Measurements from ENCODE around the gene FCER1G. TPM values are rescaled to one million over a fixed set of nuclear protein-coding genes. Genes with fewer than 3 reads are reported as not detected.
A peak's percentile ranks its signal among the peaks of the same experiment; 100 is the strongest.

FCER1G gene
- total RNA-seq, 2 donors from 2014 or later: 0.68 to 0.69 TPM

DNA sequence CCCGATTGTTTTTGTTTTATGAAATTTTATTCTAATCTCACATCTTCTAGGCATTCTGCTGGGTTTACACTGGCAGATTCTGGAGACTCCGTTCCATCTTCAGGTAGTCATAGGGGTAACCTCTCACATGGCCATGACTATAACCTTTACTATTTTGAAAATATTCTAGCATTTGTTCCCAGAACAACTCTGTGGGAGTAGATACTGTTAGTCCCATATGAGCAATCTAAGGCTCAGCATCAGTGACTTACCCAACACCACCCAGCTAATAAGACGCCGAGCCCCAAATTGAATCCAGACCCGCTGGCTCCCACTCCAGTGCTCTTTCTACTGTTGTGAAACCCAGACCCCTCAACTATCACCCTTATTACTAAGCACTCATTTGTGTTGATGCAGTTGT is 26.1 kb upstream of the FCER1G start:
- DNase-seq: no peak
- H3K27me3 Mint-ChIP-seq (ENCODE audit: insufficient read depth): no peaks in the 10 kb centered on the region
- no peak for TF ChIP-seq CTCF (conservative IDR thresholded peaks at IDR 0.05)
- Histone ChIP-seq H3K27ac (ENCODE audit: low read depth, low read length) (no peak overlapping the region), H3K4me1 (ENCODE audit: control insufficient read depth, insufficient read depth, low read length) (no peaks in the 10 kb centered on the region), H3K9ac (ENCODE audit: extremely low read depth, low read length, poor library complexity, severe bottlenecking) (no peak overlapping the region), H3K4me3 (ENCODE audit: low read length) (no peak overlapping the region), H3K36me3 (ENCODE audit: control insufficient read depth, insufficient read depth, low read length) (no peaks in the 10 kb centered on the region), H3K9me3 (ENCODE audit: control insufficient read depth, low read length) (no peaks in the 10 kb centered on the region), H3K27me3 (ENCODE audit: control insufficient read depth, insufficient read depth, low read length, poor library complexity, severe bottlenecking) (no peaks in the 10 kb centered on the region)
- peaks cover 4% of the 10 kb centered on the region for H3K4me1 Mint-ChIP-seq
- 89 to 97% methylated on average over 1 to 5 of the region's 5 CpGs for WGBS, 2 experiments (ENCODE audit: insufficient coverage in 1 of 2, insufficient read length in 1 of 2)
- no peaks in the 10 kb centered on the region for H3K9me3 Mint-ChIP-seq
- H3K27ac Mint-ChIP-seq: no peak overlapping the region
- no peaks in the 10 kb centered on the region for H3K36me3 Mint-ChIP-seq (ENCODE audit: low read depth)
- no peak overlapping the region for H3K4me3 Mint-ChIP-seq

DNA sequence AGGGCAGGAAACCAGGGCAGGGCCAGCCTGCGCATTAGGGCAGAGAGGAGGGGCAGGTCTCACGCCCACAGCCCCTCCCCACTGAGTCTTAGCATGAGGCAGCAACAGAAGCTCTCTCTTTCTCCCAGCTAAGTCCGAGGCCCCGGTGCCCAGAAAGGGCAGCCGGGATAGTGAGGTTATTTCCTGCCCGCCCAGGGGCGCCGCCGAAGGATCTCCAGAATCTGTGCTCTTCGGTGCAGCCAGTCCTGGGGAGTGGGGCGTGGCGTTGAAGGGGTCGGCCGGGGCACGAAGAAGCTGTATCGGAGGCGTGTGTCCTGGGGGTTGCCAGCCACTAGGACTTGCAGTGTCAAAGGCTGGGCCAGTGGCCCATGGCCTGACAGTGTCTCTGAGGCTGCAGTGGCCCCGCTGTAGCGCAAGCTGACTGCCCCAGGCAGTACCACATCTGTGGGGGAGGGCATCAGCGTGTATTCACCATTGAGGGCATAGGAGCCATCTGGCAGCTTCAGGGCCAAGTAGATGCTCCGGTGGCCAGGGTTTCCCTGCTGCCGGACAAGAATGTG is 24.1 kb upstream of the FCER1G start:
- H3K4me3 ChIP-seq (ENCODE audit: low read length): no peak overlapping the region
- Mint-ChIP-seq H3K27ac (peak overlapping the region; percentile 59), H3K4me3 (no peak overlapping the region), H3K27me3 (ENCODE audit: insufficient read depth) (no peaks in the 10 kb centered on the region), H3K9me3 (no peaks in the 10 kb centered on the region), H3K4me1 (peaks cover 4% of the 10 kb centered on the region), H3K36me3 (ENCODE audit: low read depth) (no peaks in the 10 kb centered on the region)
- no peaks in the 10 kb centered on the region for H3K4me1 ChIP-seq (ENCODE audit: control insufficient read depth, insufficient read depth, low read length)
- peak; percentile 77 for DNase-seq
- H3K9ac ChIP-seq (ENCODE audit: extremely low read depth, low read length, poor library complexity, severe bottlenecking): no peak overlapping the region
- H3K27ac ChIP-seq (ENCODE audit: low read depth, low read length): no peak overlapping the region
- TF ChIP-seq CTCF (conservative IDR thresholded peaks at IDR 0.05): no peak
- 86 to 94% methylated on average over 17 to 22 of the region's 22 CpGs for WGBS, 2 experiments (ENCODE audit: insufficient coverage in 1 of 2, insufficient read length in 1 of 2)
- no peaks in the 10 kb centered on the region for H3K9me3 ChIP-seq (ENCODE audit: control insufficient read depth, low read length)
- H3K36me3 ChIP-seq (ENCODE audit: control insufficient read depth, insufficient read depth, low read length): no peaks in the 10 kb centered on the region
- H3K27me3 ChIP-seq (ENCODE audit: control insufficient read depth, insufficient read depth, low read length, poor library complexity, severe bottlenecking): no peaks in the 10 kb centered on the region

DNA sequence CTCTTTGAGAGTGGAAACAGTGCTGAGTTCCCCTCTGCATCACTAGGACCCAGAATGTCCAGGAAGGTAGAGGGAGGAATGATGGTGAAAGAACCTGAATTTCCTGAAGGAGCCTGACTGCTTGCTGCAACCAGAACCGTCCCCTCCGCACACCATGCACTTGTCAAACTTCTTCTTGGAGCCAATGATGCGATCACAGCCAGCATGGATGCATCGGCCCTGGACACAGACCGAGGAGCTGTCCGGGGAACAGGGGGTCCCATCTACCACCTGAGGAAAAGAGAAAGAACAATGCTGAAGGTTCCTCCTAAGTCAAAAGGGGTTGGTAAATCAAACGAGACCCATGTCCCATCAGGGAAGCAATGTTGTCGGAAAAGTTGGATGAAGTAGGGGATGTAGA is 23.1 kb upstream of the FCER1G start:
- Mint-ChIP-seq H3K9me3 (no peaks in the 10 kb centered on the region), H3K4me3 (no peak overlapping the region), H3K4me1 (peaks cover 8% of the 10 kb centered on the region), H3K27ac (peak overlapping the region; percentile 18), H3K36me3 (ENCODE audit: low read depth) (no peaks in the 10 kb centered on the region), H3K27me3 (ENCODE audit: insufficient read depth) (no peaks in the 10 kb centered on the region)
- no peak overlapping the region for H3K27ac ChIP-seq (ENCODE audit: low read depth, low read length)
- H3K4me3 ChIP-seq (ENCODE audit: low read length): no peak overlapping the region
- H3K4me1 ChIP-seq (ENCODE audit: control insufficient read depth, insufficient read depth, low read length): no peaks in the 10 kb centered on the region
- TF ChIP-seq CTCF (conservative IDR thresholded peaks at IDR 0.05): no peak
- no peaks in the 10 kb centered on the region for H3K9me3 ChIP-seq (ENCODE audit: control insufficient read depth, low read length)
- no peaks in the 10 kb centered on the region for H3K36me3 ChIP-seq (ENCODE audit: control insufficient read depth, insufficient read depth, low read length)
- 83 to 98% methylated on average over 6 to 8 of the region's 8 CpGs for WGBS, 2 experiments (ENCODE audit: insufficient coverage in 1 of 2, insufficient read length in 1 of 2)
- DNase-seq: no peak
- H3K9ac ChIP-seq (ENCODE audit: extremely low read depth, low read length, poor library complexity, severe bottlenecking): no peak overlapping the region
- no peaks in the 10 kb centered on the region for H3K27me3 ChIP-seq (ENCODE audit: control insufficient read depth, insufficient read depth, low read length, poor library complexity, severe bottlenecking)

All from endodermal cell (in vitro differentiated cells).